H9 (cell line): ENCODE measurements around the gene NOL9. TPM values are rescaled to one million over a fixed set of nuclear protein-coding genes. Genes with fewer than 3 reads are reported as not detected.

ENCODE experiments used
- DNase-seq: peaks from one replicate; pipeline ENCODE4 v3.0.0-alpha.2; 2017
- H2AFZ ChIP-seq: one replicate; pipeline ENCODE4 v1.6.1; 2013; ENCODE audit warnings: mild to moderate bottlenecking, low read length, control low read depth, moderate library complexity
- H2AK5ac ChIP-seq: 2 replicates; pipeline ENCODE4 v1.6.1; 2013; ENCODE audit warnings: low read length, control low read depth, mixed read lengths; ENCODE audit not compliant: insufficient read length
- H2BK120ac ChIP-seq: one replicate; pipeline ENCODE4 v1.6.1; 2013; ENCODE audit warnings: low read depth, mild to moderate bottlenecking, low read length, control low read depth, inconsistent platforms; ENCODE audit not compliant: poor library complexity, severe bottlenecking
- H2BK12ac ChIP-seq: 2 replicates; pipeline ENCODE4 v1.6.1; 2013; ENCODE audit warnings: low read length, control low read depth, mixed read lengths, low read depth; ENCODE audit not compliant: insufficient read length
- H2BK15ac ChIP-seq: 2 replicates; pipeline ENCODE4 v1.6.1; 2013; ENCODE audit warnings: low read depth, low read length, control low read depth
- H2BK20ac ChIP-seq: one replicate; pipeline ENCODE4 v1.6.1; 2013; ENCODE audit warnings: low read depth, mild to moderate bottlenecking, low read length, control low read depth, inconsistent platforms; ENCODE audit not compliant: poor library complexity, severe bottlenecking
- H2BK5ac ChIP-seq: 2 replicates; pipeline ENCODE4 v1.6.1; 2013; ENCODE audit warnings: low read length, control low read depth, mixed read lengths; ENCODE audit not compliant: insufficient read length
- H3K14ac ChIP-seq: 2 replicates; pipeline ENCODE4 v1.6.1; 2013; ENCODE audit warnings: low read length, control low read depth; ENCODE audit not compliant: insufficient read depth
- H3K18ac ChIP-seq: 2 replicates; pipeline ENCODE4 v1.6.1; 2013; ENCODE audit warnings: low read depth, mild to moderate bottlenecking, mixed read lengths, low read length, control low read depth; ENCODE audit not compliant: insufficient read length
- H3K23ac ChIP-seq: 2 replicates; pipeline ENCODE4 v1.6.1; 2013; ENCODE audit warnings: low read length, control low read depth, mixed read lengths, low read depth; ENCODE audit not compliant: insufficient read length
- H3K23me2 ChIP-seq: 2 replicates; pipeline ENCODE4 v1.6.1; 2013; ENCODE audit warnings: low read depth, mild to moderate bottlenecking, mixed read lengths, low read length, control low read depth; ENCODE audit not compliant: insufficient read length, poor library complexity, severe bottlenecking
- H3K27ac ChIP-seq: 2 replicates; pipeline ENCODE4 v1.5.1; 2013; ENCODE audit warnings: low read length, control low read depth, mixed read lengths, low read depth; ENCODE audit not compliant: insufficient read length
- H3K27me3 ChIP-seq: 2 replicates; pipeline ENCODE4 v1.6.1; 2013; ENCODE audit warnings: low read length, control low read depth, inconsistent platforms; ENCODE audit not compliant: insufficient read depth
- H3K4ac ChIP-seq: 2 replicates; pipeline ENCODE4 v1.6.1; 2013; ENCODE audit warnings: low read depth, mild to moderate bottlenecking, control low read depth, inconsistent platforms, low read length, moderate library complexity
- H3K4me1 ChIP-seq: 2 replicates; pipeline ENCODE4 v1.6.1; 2013; ENCODE audit warnings: low read length, control low read depth, inconsistent platforms; ENCODE audit not compliant: insufficient read depth
- H3K4me2 ChIP-seq: 2 replicates; pipeline ENCODE4 v1.6.1; 2013; ENCODE audit warnings: low read length, control low read depth, mixed read lengths; ENCODE audit not compliant: insufficient read length, insufficient read depth
- H3K56ac ChIP-seq: 2 replicates; pipeline ENCODE4 v1.6.1; 2013; ENCODE audit warnings: low read depth, mild to moderate bottlenecking, mixed read lengths, low read length, control low read depth; ENCODE audit not compliant: insufficient read length
- H3K79me1 ChIP-seq: 2 replicates; pipeline ENCODE4 v1.6.1; 2013; ENCODE audit warnings: low read depth, mild to moderate bottlenecking, moderate library complexity, low read length, control low read depth, inconsistent platforms; ENCODE audit not compliant: insufficient read depth, poor library complexity, severe bottlenecking
- H3K79me2 ChIP-seq: 2 replicates; pipeline ENCODE4 v1.6.1; 2013; ENCODE audit warnings: low read length, control low read depth, inconsistent platforms; ENCODE audit not compliant: insufficient read depth
- H3K9ac ChIP-seq: 2 replicates; pipeline ENCODE4 v1.6.1; 2013; ENCODE audit warnings: low read length, control low read depth, mixed read lengths; ENCODE audit not compliant: insufficient read length; ENCODE audit errors: extremely low read depth
- H3K9me3 ChIP-seq: one replicate; pipeline ENCODE4 v1.6.1; 2013; ENCODE audit warnings: low read depth, low read length, inconsistent platforms; ENCODE audit not compliant: control insufficient read depth
- H3T11ph ChIP-seq: one replicate; pipeline ENCODE4 v1.6.1; 2013; ENCODE audit warnings: mild to moderate bottlenecking, low read length, control low read depth, inconsistent platforms
- H4K20me1 ChIP-seq: one replicate; pipeline ENCODE4 v1.6.1; 2013; ENCODE audit not compliant: control insufficient read depth, insufficient read length, insufficient read depth
- H4K5ac ChIP-seq: 2 replicates; pipeline ENCODE4 v1.6.1; 2013; ENCODE audit warnings: low read depth, mild to moderate bottlenecking, mixed read lengths, low read length, control low read depth; ENCODE audit not compliant: insufficient read length
- H4K8ac ChIP-seq: replicated peaks from 2 replicates; pipeline ENCODE4 v1.6.1; 2013; ENCODE audit warnings: low read length, control low read depth, mixed read lengths, low read depth; ENCODE audit not compliant: insufficient read length
- H4K91ac ChIP-seq: 2 replicates; pipeline ENCODE4 v1.6.1; 2013; ENCODE audit warnings: low read depth, mild to moderate bottlenecking, moderate library complexity, mixed read lengths, low read length, control low read depth; ENCODE audit not compliant: insufficient read length
- H3K27ac Mint-ChIP-seq, 3 experiments: 2 replicates in 2 of 3; 3 replicates in 1 of 3; pipeline ENCODE4 v1.8.0; 2020 to 2021; ENCODE audit warnings: mixed read lengths in 3 of 3, mild to moderate bottlenecking in 1 of 3, moderate library complexity in 1 of 3
- H3K27me3 Mint-ChIP-seq: 2 replicates; pipeline ENCODE4 v1.8.0; 2021; ENCODE audit warnings: low read depth, mild to moderate bottlenecking, moderate library complexity, mixed read lengths
- H3K36me3 Mint-ChIP-seq, 3 experiments: 2 replicates in 2 of 3; 3 replicates in 1 of 3; pipeline ENCODE4 v1.8.0; 2020 to 2021; ENCODE audit warnings: low read depth in 3 of 3, mixed read lengths in 3 of 3; ENCODE audit not compliant: insufficient read depth in 1 of 3
- H3K4me1 Mint-ChIP-seq, 2 experiments: 2 replicates each; pipeline ENCODE4 v1.8.0; 2020; ENCODE audit warnings: mixed read lengths in 2 of 2
- H3K4me3 Mint-ChIP-seq, 2 experiments: 2 replicates in 1 of 2; 3 replicates in 1 of 2; pipeline ENCODE4 v1.8.0; 2020 to 2021; ENCODE audit warnings: mild to moderate bottlenecking in 2 of 2, mixed read lengths in 2 of 2, moderate library complexity in 1 of 2
- H3K9me3 Mint-ChIP-seq, 2 experiments: 2 replicates in 1 of 2; 3 replicates in 1 of 2; pipeline ENCODE4 v1.8.0; 2020; ENCODE audit warnings: mild to moderate bottlenecking in 2 of 2, mixed read lengths in 2 of 2, moderate library complexity in 1 of 2
- WGBS: extraction: QIAGEN DNeasy Blood & Tissue Kit; methylation state at CpG from one replicate; pipeline ENCODE4 v1.1.7; 2013; ENCODE audit warnings: missing lambda C conversion rate, low lambda C conversion rate, mixed read lengths; ENCODE audit not compliant: insufficient read length; ENCODE audit errors: extremely low coverage; 5-methylcytosine and 5-hydroxymethylcytosine counted together
- total RNA-seq: library from RNA; stranded (reverse); gene quantifications from 2 replicates; pipeline ENCODE4 v1.2.1, GENCODE V29; 2021
- TF ChIP-seq, protein P1 (sequence below): fragments of 200-600 bp; sonication (generic); conservative IDR thresholded peaks from 3 replicates; pipeline ENCODE4 v1.8.0; 2021; ENCODE audit warnings: antibody characterized with exemption, mild to moderate bottlenecking

NOL9 gene
- total RNA-seq, 1 experiment from 2014 or later = 50.4 TPM

DNA sequence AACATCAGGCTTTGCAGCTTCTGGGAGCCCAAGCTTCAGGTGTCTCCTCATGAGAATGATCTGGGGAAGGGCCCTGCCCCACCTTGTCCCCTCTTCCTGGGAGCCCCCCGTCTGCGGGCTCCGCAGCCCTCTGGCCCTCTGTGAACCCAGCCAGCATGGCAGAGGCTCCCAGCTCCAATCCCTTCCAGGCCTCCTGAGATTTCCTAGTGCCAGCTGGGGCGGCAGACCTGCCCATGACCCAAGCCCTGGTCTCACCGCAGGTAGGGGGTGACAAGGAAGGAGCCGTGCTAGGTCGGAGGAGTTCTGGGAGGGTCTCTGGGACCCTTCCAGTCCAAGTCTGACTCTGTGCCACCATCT, 70.6 kb downstream of the NOL9 start:
- no peak overlapping the region for H4K91ac ChIP-seq
- no peak overlapping the region for H2BK12ac ChIP-seq
- no peaks in the 10 kb centered on the region for H3K9me3 ChIP-seq
- Mint-ChIP-seq H3K4me3 (peak overlapping the region; percentile 75 to 87; a peak in 3 of 5 replicates), H3K36me3 (peaks cover 0 to 3% (median 3%) of the 10 kb centered on the region in 3 experiments; a peak in 3 of 7 replicates), H3K27me3 (peaks cover 5% of the 10 kb centered on the region), H3K4me1 (peaks cover 14 to 20% of the 10 kb centered on the region in 2 experiments), H3K9me3 (no peaks in the 10 kb centered on the region; a peak in 1 of 5 replicates), H3K27ac (no peak overlapping the region)
- no peaks in the 10 kb centered on the region for H3K79me1 ChIP-seq
- H2BK120ac ChIP-seq = no peak overlapping the region
- H3T11ph ChIP-seq = no peak overlapping the region
- H4K20me1 ChIP-seq = no peaks in the 10 kb centered on the region
- H3K4ac ChIP-seq = no peak overlapping the region
- no peaks in the 10 kb centered on the region for H3K27me3 ChIP-seq
- no peak overlapping the region for H2AFZ ChIP-seq
- H3K14ac ChIP-seq = no peak overlapping the region
- DNase-seq = no peak
- H3K23me2 ChIP-seq = peaks cover 5% of the 10 kb centered on the region
- no peak overlapping the region for H4K5ac ChIP-seq
- no peak overlapping the region for H2BK5ac ChIP-seq
- H3K18ac ChIP-seq = no peak overlapping the region
- H3K56ac ChIP-seq = no peak overlapping the region
- H3K79me2 ChIP-seq = 0 out of 2 replicates have a peak, but pooled peaks cover 1% of the 10 kb centered on the region
- H3K4me2 ChIP-seq = no peak overlapping the region
- H2AK5ac ChIP-seq = no peak overlapping the region
- TF ChIP-seq, protein P1, sequence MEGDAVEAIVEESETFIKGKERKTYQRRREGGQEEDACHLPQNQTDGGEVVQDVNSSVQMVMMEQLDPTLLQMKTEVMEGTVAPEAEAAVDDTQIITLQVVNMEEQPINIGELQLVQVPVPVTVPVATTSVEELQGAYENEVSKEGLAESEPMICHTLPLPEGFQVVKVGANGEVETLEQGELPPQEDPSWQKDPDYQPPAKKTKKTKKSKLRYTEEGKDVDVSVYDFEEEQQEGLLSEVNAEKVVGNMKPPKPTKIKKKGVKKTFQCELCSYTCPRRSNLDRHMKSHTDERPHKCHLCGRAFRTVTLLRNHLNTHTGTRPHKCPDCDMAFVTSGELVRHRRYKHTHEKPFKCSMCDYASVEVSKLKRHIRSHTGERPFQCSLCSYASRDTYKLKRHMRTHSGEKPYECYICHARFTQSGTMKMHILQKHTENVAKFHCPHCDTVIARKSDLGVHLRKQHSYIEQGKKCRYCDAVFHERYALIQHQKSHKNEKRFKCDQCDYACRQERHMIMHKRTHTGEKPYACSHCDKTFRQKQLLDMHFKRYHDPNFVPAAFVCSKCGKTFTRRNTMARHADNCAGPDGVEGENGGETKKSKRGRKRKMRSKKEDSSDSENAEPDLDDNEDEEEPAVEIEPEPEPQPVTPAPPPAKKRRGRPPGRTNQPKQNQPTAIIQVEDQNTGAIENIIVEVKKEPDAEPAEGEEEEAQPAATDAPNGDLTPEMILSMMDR = no peak
- H3K23ac ChIP-seq = no peak overlapping the region
- no CpG with 5 or more reads among the region's 7 CpGs for WGBS
- H2BK15ac ChIP-seq = no peak overlapping the region
- H3K27ac ChIP-seq = no peak overlapping the region
- H3K9ac ChIP-seq = no peak overlapping the region
- no peak overlapping the region for H2BK20ac ChIP-seq
- no peaks in the 10 kb centered on the region for H3K4me1 ChIP-seq
- no peak overlapping the region for H4K8ac ChIP-seq
